GM12891 (cell line): ENCODE results near the gene CYP4F12.

Experiments used
- POLR2A ChIP-seq: IDR thresholded peaks from 2 replicates; pipeline ENCODE4 v1.6.1; 2011; ENCODE audit warnings: low read depth, low read length, control low read depth
- POLR2AphosphoS5 ChIP-seq: IDR thresholded peaks from 2 replicates; pipeline ENCODE4 v1.6.1; 2011; ENCODE audit warnings: low read depth, low read length, control low read depth
- SPI1 ChIP-seq: IDR thresholded peaks from 2 replicates; pipeline ENCODE4 v1.6.1; 2011; ENCODE audit warnings: low read depth, low read length, control low read depth
- TAF1 ChIP-seq: IDR thresholded peaks from 2 replicates; pipeline ENCODE4 v1.6.1; 2011; ENCODE audit warnings: low read depth, low read length, control low read depth

GRCh38 chr19:15634105-15634504, 38.8 kb upstream of the CYP4F12 start:
- no peak for TF ChIP-seq POLR2A
- no peak for TF ChIP-seq POLR2AphosphoS5
- no peak for TF ChIP-seq SPI1
- no peak for TF ChIP-seq TAF1
